ELR (cell line): ENCODE results near the gene GLRX5.
A peak's percentile ranks its signal among the peaks of the same experiment; 100 is the strongest.

Source experiments
- DNase-seq: peaks from one replicate; pipeline ENCODE4 v3.0.0-alpha.2; 2015; ENCODE audit warnings: low read depth

Gene GLRX5

GRCh38 chr14:95536036-95536593 lies 1.3 kb downstream of the GLRX5 start:
- no peak for DNase-seq

GRCh38 chr14:95536671-95537070 lies 1.8 kb downstream of the GLRX5 start:
- no peak for DNase-seq

GRCh38 chr14:95537298-95538089 lies 2.6 kb downstream of the GLRX5 start:
- no peak for DNase-seq

GRCh38 chr14:95538801-95539509 lies 4.1 kb downstream of the GLRX5 start:
- DNase-seq: no peak

- DNase-seq: no peak
Measured at GRCh38 chr14:95540236-95540855, 5.5 kb downstream of the GLRX5 start.

- DNase-seq: no peak
Measured at GRCh38 chr14:95541346-95541745, 6.5 kb downstream of the GLRX5 start.

- no peak for DNase-seq
Measured at GRCh38 chr14:95541932-95542930, 7.4 kb downstream of the GLRX5 start.

GRCh38 chr14:95543021-95543420 lies 8.2 kb downstream of the GLRX5 start:
- DNase-seq: no peak

- DNase-seq: no peak
Measured at GRCh38 chr14:95544588-95544987, 9.7 kb downstream of the GLRX5 start.

GRCh38 chr14:95545515-95546168 lies 10.8 kb downstream of the GLRX5 start:
- DNase-seq: peak; percentile 97

GRCh38 chr14:95547272-95547625 lies 12.4 kb downstream of the GLRX5 start:
- no peak for DNase-seq

GRCh38 chr14:95547626-95548327 lies 12.9 kb downstream of the GLRX5 start:
- DNase-seq: peak; percentile 87

- no peak for DNase-seq
Measured at GRCh38 chr14:95548328-95548929, 13.6 kb downstream of the GLRX5 start.

- DNase-seq: no peak
Measured at GRCh38 chr14:95549656-95550585, 15.1 kb downstream of the GLRX5 start.

GRCh38 chr14:95551435-95551834 lies 16.6 kb downstream of the GLRX5 start:
- no peak for DNase-seq

- DNase-seq: no peak
Measured at GRCh38 chr14:95553141-95553540, 18.3 kb downstream of the GLRX5 start.

- DNase-seq: no peak
Measured at GRCh38 chr14:95555053-95555452, 20.2 kb downstream of the GLRX5 start.

GRCh38 chr14:95557291-95557690 lies 22.4 kb downstream of the GLRX5 start:
- no peak for DNase-seq

- DNase-seq: no peak
Measured at GRCh38 chr14:95557832-95558231, 23.0 kb downstream of the GLRX5 start.
